NCI-H524 (cell line): ENCODE data around the gene TNC.

Experiments used
- DNase-seq, 2 experiments: peaks; one replicate each; lab custom pipeline; 2025; lab: John Stamatoyannopoulos, UW

TNC gene

DNA sequence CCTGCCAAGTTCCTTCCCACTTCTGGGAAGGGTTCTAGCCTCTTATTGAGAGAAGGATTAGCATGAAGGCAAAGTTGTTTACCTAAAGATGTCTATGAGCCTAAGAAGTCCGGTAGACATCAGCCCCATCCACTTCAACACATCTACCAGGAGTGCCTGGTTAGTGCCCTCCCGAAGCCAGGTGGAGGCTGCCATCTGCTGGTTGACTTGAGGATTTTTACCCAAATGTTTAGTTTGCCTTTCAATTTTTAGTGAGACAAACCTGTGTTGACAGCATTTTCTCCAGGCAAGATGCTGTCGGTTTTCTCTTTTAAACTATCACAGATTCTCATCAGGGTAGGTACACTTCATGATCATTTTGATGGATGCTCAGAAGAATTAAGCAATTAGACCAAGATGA lies 104.0 kb downstream of the TNC start:
- peak; percentile 80 to 88 for DNase-seq

DNA sequence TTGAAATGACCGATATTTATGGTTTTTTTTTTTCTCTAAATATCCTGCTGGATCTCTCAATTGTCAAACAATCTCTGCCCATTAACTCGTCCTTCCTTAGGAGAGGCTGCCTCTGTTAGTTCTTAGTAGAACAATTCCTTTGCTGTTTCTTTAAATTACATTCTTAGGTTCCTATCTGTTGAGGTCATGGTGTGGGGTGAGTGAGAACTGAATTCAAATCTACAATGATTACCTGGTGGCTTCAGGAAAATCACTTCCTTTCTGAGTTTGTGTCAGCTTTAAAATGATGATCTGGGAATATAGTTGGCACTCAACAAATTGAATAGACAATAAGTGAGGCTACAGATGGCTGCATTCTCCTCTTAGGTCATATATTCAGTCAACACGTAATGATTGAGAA lies 105.5 kb downstream of the TNC start:
- no peak for DNase-seq

DNA sequence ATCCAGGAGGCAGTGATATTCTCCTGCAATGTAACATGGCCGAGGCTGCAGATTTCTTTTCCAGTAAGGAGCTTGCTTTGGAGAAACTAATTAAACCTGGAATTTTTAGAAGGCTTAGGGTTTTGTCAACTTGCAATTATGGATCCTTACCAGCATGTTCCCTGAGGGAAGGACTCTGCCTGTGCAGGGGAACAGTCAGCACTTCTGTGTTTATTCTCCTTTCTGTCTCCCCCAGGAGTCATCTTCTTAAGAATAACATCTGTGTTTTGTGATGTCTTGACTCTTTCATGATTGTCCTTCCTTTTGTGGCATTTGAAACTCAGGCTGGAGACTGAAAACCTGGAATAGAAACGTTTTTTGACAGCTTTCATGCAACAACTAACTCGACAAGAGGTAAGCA lies 107.1 kb downstream of the TNC start:
- no peak for DNase-seq

DNA sequence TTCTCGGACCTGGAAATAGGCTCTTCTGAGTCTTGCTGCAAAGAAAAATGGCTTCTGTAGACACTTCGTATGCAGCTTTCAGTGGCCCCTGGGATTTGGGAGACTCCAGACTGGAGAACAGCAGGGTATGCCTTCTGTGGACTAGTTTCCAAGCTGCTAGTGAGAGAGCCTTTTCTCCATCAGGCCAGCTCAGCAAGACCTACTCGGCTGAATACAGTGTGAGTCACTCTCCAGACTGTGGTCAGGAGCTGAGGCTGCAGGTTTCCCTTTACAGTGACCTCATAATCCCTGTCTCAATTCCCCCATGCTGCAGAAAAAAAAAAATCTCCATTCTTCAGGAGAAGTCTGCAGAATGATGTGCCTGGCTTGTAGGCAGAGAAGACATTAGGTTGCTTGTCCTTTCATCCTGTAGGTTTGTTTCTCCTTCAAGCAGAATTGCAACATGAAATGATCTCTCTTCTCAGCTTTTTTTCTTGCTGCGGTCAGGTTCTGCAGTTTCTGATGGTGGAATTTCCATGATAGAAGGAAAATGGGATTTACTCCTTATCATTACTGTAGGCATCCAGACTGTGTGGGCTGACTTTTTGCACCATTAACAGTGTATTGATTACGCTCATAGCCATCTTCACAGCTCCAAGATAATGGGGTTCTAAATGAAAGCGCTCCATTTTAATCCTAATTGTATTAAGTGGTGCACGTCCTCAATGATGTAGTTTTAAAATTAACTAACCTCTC lies 109.3 kb downstream of the TNC start:
- DNase-seq, result no peak

DNA sequence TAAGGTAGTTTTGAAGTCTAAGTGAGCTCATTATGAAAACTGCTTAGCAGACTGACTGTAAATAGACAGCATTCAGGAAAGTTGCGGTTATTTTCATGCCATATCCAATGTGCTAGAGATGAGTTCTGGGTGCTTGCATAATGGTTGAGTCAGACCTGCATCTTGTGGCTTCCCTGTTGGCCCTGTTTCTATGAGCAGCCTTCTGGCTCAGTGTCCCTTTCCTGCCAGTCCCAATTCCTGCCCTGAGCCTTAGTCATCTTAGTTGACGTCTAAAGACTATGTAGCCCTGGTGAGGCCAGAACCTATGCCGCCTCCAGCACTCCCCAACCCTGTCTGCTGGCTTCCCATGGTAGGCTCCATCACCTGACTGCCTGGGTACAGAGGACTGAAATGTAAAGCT lies 111.3 kb downstream of the TNC start:
- DNase-seq, result no peak

DNA sequence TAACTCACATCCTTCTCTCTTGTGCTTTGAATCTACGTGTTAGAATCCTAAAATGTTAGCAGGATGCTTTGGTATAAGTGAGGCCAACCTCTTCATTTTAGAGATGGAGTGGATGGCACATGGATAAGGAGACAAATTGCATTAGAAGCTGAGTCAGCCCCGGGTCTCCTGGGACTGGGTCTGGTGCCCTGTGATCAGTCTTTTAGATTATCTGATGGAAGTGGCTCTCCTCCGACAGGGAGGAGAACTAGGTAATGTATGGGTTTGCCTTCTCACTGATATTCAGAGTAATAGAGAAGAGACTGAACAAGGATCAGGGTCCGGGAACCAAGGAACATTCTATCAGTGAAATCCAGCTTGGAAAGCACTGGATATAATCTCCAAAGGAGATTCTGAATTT lies 112.6 kb downstream of the TNC start:
- DNase-seq, result no peak

DNA sequence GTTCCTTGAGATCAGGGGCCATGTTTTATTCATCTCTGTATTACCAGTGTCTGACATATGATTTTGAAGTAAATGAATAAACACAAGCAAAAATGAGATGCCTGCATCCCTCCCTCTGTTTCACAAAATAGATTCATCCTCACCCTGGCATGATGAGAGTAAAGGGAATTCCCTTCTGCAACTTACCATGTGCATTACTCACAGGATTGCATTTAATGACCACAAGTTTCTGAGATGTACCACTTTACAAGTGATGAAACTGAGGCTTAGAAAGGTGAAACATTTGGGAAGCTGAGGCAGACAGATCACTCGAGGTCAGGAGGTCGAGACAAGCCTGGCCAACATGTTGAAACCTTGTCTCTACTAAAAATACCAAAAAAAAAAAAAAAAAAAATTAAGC lies 113.4 kb downstream of the TNC start:
- no peak for DNase-seq

DNA sequence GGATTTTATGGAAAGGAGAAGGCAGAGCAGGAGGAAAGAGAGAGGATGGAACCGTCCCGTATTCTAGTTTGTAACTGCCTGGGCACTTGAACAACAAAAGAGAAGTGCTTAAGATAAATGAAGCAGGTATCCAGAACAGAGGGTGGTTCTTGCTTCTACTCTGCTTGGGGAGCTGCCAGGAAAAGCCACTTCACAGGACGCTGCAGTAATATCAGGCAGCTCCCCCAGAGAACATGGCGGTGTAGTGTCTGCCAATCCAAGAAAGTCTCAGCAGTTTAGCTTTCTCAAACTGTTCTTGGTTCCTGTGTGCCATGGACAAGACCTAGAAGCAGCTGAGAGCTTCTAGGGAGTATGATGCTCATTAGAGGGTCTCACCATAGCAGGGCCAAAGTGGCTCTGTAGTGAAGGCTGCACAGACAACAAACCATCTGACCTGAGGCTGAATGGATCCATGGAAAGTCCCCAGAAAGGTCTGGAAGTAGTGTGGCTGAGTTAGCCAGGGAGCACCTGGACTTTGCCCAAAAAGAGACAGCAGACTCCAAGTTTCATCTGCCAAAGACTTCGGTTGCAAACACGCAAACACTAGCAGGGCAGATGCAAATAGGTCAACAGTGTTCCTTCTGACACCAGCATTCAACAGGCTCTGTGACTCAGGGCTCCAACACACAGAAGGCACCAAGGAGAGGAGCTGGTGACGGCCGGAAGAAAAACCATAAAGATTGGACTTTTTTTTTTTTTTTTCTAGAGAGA lies 115.4 kb downstream of the TNC start:
- no peak for DNase-seq

DNA sequence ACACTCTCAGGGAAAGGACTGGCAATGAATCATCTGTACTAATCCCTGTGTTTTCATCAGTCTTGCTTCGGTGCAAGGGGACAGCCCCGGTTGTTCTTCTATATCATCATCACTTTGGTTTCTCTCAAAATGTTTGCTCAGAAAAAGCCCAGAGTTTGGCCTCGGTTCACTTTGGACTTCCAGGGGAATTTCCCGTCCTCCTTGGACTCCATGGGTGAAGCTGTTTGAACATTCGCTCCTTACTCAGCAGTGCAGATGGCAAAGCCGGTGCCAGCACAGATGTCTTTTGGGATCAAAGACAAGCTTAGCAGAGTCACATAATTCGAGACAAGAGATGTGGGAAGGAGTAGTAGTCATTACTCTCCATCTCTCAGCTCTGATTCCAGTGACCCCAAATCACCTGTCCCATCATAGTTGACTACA lies 117.7 kb downstream of the TNC start:
- peak; percentile 75 to 91 for DNase-seq

DNA sequence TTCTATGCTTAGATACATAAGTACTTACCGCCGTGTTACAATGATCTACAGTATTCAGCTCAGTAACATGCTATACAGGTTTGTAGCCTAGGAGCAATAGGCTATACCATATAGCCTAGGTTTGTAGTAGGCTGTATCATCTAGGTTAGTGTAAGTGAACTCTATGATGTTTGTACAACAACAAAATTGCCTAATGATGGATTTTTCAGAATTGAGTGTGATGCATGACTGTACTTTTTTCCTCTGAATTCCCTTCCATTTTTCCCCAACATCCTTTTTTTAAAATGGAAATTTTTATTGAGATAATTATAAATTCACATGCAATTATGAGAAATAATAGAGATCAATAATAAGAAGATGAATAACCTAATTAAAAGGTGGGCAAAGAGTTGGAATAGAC lies 119.6 kb downstream of the TNC start:
- no peak for DNase-seq

DNA sequence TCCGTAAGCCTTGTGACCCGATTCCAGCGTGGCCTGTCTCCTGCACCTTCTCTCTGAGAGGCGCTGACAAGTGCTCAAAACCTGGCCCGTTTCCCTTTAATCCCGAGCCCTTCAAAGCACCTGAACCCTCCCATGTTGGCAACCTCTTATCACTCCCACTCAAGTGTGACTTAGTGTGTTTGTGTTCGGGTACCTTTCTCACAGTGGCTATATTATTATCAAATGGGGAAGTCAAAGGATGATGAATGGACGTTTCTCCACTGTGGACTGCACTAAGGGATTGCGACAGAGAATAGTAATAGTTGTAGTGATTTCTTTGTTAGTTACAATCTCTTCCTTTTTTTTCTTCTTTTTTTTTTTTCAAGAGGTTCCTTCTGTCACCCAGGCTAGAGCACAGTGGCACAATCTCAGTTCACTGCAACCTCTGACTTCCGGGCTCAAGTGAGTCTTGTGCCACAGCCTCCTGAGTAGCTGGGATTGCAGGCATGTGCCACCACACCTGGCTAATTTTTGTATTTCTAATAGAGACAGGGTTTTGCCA lies 122.2 kb downstream of the TNC start:
- peak; percentile 26 to 57 for DNase-seq

DNA sequence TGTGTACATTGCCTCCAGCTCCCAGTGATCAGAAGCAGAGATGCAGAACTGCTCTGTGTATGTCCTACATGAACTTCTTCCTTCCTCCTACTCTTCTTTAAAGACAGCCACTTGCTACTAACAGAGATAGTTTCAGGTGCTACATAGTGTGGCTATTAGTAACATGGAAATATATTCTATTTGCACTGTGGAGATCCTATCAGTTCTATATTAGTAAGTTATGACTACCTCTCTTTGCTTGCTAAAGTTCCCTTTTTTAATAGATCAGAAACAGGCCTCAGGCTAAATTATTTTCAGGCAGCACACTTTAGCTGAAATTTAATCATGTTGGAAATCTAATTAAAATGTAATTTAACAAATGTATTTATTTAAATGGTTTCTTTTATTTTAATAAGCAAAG lies 123.2 kb downstream of the TNC start:
- no peak for DNase-seq

DNA sequence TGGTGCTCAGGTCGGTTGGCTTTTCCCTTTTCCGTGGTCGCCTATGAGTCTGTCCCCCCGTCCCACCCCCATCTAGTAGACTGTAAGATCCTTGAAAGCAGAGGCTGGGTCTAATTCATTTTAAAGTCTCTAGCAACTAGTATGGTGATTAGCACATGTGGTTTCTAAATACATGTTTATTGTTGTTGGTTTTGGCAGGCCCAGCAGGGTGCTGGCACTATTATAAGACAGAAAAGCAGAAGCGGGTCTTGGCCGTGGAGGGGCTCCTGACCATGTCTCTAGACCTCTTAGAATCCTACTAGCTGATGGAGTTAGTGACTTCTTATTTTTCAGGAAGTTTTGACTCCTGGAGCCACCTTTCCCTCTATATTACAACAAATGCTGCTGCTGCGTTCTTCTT lies 126.1 kb downstream of the TNC start:
- no peak for DNase-seq

DNA sequence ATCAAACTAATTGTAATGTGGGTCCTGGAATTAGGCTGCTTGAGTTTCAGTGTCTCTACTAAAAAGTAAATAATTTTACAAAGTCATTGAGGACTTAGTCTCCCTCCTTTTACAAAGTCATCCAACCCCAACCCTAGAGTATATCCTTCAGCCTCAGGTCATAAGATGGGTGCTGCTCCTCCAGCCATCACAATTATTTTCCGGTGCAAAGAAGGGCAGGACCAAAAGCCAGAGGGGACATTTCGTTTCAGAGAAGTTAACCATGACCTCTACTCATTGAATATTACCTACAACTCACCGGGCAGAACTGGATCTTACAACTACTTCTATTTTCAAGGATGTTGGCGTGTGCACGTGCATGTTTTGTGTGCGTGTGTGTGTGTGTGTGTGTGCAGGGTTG lies 127.1 kb downstream of the TNC start:
- no peak for DNase-seq

DNA sequence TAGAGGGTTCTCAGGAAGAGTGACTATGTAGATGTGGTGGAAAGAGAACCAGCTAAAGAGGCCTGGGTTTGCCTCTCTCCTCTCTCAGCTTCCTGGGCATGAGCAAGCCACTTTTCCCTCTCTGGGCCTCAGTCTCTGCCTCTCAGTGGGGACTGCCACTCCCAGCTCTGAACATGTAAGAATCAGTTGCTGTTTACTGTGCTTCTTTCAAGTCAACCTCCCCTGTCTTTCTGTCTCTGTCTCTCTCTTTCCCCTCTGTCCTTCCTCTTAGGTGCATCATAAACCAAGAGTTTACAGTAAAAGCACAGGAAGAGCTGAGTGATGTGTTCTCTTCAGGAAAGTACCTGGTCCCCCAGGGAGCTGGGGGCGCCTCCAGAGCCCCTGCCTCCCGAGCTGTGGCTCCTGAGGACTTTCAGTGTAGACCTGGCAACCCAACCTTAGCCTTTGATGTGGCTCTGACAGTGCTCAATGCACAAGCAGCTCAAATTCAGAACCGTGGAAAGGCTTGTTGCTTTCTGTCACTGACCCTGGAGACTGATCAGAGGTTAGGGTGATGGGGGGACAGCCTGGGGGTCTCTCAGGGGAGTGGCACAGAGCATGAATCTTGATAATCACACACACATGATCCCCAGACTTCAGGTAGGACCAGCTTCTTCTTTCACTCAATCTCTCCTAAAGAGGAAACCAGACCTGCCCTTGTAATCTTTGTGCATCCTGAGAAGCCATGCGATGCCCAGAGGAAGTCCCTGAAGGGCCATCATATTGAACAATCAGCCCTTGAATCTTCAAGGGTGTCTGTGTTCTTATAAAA lies 128.2 kb downstream of the TNC start:
- no peak for DNase-seq

DNA sequence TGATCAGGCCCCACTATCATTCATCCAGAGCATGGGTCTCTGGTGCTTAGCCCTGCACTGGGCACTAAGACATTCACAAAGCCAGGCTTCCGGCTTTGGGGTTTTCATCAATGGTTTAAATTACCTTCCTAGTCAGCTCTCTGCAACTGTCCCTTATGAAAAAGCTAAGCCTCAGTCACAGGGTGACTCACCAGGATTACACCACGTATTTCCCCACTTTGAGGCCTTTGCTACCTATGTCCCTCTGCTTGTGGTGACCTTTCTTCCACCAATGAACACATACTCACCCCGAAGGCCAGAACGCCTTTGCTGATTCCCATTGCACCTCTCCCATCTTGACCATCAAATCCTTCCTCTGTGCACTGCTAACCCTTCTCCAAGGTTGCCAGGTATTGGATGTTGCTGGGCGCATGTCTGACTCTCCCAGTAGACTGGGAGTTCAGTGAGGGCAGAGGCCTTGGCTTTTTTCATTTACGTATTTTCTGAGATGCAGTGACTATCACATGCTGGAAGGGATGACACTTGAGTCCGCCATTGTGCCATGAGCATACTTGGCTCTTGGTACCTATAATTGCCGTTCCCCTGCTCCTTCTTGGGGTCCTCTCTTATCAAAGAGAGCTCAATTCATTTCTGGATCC lies 128.9 kb downstream of the TNC start:
- no peak for DNase-seq

DNA sequence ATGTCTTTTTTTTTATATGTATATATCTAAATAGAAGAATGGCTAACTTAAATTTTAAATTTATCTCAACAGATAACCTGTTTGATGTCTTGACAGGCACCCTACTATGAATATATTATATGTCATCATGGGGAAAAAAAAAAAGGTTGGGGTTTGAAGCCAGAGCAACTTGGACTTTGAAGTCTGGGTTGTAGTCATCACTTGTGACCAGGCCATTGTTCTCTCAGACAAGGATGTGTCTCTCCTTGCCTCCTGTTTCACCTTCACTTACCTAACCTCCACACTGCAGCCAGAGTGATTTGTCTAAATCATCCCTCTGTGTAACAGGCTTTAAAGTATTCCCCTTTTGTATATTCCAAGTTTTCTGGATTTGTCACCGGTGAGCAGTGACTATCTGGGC lies 130.8 kb downstream of the TNC start:
- no peak for DNase-seq

DNA sequence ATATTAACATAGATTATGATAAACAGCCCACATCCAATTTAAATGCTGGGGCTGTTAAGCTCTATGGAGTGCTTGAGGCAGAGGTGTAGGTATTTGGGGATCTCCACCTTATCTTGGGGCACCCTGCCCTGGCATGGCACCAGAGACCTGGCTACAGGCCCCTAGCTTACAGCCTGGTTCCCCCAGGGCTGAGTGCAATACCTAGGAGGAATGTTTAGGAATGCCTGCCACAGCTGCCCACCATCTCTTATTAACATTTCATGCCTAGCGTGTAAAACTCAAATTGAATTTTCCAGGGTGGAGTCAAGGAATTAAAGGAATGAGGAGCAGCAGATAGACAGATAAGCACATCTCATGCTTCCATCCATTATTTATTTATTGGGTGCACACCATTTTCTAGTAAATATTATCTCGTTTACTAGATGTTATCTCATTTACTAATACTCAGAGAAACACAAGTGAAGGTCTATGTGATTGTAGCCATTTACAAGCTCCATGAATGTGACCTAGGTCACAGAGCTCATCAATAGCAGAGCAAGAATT lies 131.9 kb downstream of the TNC start:
- no peak for DNase-seq

DNA sequence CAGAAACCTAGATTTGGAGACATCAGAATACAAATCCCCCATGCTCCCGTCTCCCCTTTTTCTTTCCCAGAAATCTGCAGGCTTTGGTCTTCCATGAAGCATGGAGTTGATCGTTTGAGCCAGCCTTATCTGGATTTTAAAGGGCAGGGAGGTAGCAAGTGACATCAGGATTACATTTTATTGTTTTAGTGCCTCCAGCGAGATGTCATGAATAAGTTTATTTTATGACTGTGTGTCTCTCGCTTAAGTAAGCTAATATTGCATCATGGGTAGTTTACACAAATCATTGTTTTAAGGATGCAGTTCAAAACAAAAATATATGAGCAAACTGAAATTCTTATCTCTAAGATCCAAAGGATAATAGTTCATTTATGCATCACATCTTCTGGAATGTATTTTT lies 136.9 kb downstream of the TNC start:
- DNase-seq, result no peak

DNA sequence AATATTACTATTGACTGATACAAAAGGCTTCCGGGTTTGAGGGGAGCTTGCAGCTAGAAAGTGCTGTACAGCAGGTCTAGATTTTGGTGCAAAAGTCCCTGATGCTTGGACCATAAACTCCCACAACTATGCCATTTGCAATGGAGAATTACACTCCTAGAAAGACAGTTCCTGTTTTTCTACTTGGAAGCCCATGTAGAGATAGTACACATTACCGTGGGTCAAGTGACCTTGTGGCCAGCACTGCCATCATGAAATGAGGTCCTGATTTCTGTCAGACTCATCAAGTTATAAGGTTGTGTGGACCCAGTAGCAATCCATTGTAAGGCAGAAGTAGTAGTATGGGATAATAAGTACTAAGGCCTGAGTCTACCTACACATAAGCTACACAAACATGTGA lies 144.7 kb downstream of the TNC start:
- no peak for DNase-seq

DNA sequence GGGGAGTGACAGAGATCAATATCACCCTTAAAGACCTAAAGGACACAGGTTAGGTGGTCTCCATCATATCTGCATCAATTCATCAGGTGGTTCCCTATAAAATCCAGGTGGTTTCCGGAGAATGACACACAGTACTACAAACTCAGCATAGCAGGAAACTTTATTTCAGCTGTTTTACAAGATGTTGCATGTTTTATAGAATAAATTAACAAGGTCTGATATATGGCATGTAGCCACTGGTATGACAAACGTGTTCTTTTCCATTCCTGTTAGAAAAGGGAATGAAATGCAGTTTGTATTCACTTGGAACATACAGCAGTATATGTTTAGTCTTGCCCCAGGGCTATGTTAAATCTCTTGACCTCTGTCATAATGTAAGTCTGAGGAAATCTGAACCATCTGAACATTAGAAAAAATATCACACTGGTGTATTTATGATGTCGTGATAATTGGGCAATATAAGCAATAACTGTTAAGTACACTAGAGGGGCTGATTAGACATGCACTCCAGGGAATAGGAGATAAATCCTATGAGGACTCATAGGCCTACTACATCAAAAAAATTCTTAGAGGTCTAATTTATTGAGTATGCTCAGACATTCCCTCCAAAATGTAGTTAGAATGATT lies 145.3 kb downstream of the TNC start:
- DNase-seq, result no peak
